ENCODE measurements around the gene GANAB. TPM values are rescaled to one million over a fixed set of nuclear protein-coding genes. Genes with fewer than 3 reads are reported as not detected.

The GANAB gene
- total and polyA plus RNA-seq, 4 donors = 45.2 to 209 (median 148) TPM

- 92% methylated on average over 13 of the region's 13 CpGs for WGBS
- Histone ChIP-seq H3K27ac (ENCODE audit: low read depth in 1 of 2, low read length in 2 of 2) (no peak overlapping the region), H3K9me3 (ENCODE audit: control insufficient read depth in 4 of 4, low read length in 3 of 4) (no peaks in the 10 kb centered on the region), H3K4me3 (ENCODE audit: low read depth in 1 of 3, low read length in 3 of 3) (no peak overlapping the region), H3K36me3 (ENCODE audit: control insufficient read depth in 4 of 4, insufficient read depth in 3 of 4, low read depth in 1 of 4, low read length in 3 of 4) (peaks cover 2 to 12% (median 7%) of the 10 kb centered on the region in 4 donors), H3K9ac (ENCODE audit: low read depth in 1 of 2, low read length in 2 of 2) (no peak overlapping the region), H3K4me1 (ENCODE audit: control insufficient read depth in 4 of 4, insufficient read depth in 4 of 4, low read length in 3 of 4) (peaks cover 12 to 51% (median 34%) of the 10 kb centered on the region in 4 donors), H3K27me3 (ENCODE audit: control insufficient read depth in 4 of 4, insufficient read depth in 4 of 4, low read length in 3 of 4) (no peaks in the 10 kb centered on the region)
- DNase-seq (ENCODE audit: low spot score) = no peak
- TF ChIP-seq FOXA1 (IDR thresholded peaks at IDR 0.05) = no peak
- TF ChIP-seq RXRA (IDR thresholded peaks at IDR 0.05) = no peak
- no peak for TF ChIP-seq RAD21 (IDR thresholded peaks at IDR 0.05)
- TF ChIP-seq EGR1 (IDR thresholded peaks at IDR 0.05; ENCODE audit: low read depth in 2 of 2) = no peak
- no peak for TF ChIP-seq NR2F2 (IDR thresholded peaks at IDR 0.05)
- TF ChIP-seq, protein P1, sequence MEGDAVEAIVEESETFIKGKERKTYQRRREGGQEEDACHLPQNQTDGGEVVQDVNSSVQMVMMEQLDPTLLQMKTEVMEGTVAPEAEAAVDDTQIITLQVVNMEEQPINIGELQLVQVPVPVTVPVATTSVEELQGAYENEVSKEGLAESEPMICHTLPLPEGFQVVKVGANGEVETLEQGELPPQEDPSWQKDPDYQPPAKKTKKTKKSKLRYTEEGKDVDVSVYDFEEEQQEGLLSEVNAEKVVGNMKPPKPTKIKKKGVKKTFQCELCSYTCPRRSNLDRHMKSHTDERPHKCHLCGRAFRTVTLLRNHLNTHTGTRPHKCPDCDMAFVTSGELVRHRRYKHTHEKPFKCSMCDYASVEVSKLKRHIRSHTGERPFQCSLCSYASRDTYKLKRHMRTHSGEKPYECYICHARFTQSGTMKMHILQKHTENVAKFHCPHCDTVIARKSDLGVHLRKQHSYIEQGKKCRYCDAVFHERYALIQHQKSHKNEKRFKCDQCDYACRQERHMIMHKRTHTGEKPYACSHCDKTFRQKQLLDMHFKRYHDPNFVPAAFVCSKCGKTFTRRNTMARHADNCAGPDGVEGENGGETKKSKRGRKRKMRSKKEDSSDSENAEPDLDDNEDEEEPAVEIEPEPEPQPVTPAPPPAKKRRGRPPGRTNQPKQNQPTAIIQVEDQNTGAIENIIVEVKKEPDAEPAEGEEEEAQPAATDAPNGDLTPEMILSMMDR (IDR thresholded peaks at IDR 0.05; ENCODE audit: low read depth, low read length, missing input control) = no peak
- no peak for TF ChIP-seq SP1 (IDR thresholded peaks at IDR 0.05)
- TF ChIP-seq, protein P2, sequence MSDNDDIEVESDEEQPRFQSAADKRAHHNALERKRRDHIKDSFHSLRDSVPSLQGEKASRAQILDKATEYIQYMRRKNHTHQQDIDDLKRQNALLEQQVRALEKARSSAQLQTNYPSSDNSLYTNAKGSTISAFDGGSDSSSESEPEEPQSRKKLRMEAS (IDR thresholded peaks at IDR 0.05) = no peak
- TF ChIP-seq FOXA2 (IDR thresholded peaks at IDR 0.05) = no peak
- no peak for TF ChIP-seq TAF1 (conservative IDR thresholded peaks at IDR 0.05)
- no peak for TF ChIP-seq YY1 (IDR thresholded peaks at IDR 0.05)
Measured at GRCh38 chr11:62603072-62603408, 43.4 kb downstream of the GANAB start.

DNA sequence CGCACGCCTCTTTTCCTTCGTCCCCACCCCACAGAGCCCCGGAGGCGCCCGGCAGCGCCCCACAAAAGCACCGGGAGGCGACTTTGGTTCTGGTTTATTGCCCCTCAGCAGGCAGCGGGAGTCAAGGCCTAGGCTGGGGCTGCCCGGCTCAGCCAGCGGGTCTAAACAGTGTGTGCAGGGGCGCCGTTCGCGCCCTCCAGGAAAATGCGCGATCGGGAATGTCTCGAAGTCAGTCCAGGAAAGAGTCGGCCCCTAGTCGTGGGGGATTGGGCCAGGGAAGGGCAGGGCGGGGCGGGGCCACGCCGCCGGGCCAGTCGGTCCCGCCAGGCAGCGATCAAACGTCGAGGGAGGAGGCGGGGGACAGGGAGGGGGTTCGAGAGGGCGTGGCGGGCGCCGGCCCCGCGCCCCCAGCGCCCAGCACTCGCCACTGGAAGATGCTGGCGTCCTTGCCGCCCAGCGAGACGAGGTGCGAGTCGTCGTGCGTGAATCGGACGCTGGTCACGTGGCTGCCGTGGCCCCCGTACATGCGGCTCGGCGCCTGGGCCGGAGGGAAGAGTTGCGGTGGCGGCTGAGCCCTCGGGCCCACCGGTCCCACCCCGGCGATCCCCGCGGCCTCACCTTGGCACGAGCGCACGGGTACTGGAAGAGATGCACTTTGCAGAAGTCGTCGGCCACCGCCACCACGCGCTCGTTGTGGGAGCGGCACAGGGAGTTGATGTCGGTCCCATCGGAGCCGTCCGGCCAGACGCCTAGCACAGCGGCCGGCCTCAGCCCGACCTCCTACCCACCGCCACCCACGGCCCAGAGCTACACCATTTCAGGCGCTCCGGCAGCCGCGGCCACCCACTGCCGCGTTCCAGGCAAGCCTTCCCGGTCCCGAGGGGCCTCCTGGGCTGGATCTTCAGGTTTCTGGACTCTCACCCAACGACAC lies 44.0 kb downstream of the GANAB start:
- H3K36me3 ChIP-seq (ENCODE audit: control insufficient read depth in 4 of 4, insufficient read depth in 3 of 4, low read depth in 1 of 4, low read length in 3 of 4) = peaks cover 2 to 19% (median 13%) of the 10 kb centered on the region in 4 donors
- peak; percentile 69 for DNase-seq (ENCODE audit: low spot score)
- H3K4me1 ChIP-seq (ENCODE audit: control insufficient read depth in 4 of 4, insufficient read depth in 4 of 4, low read length in 3 of 4) = peaks cover 10 to 45% (median 30%) of the 10 kb centered on the region in 4 donors
- H3K9ac ChIP-seq (ENCODE audit: low read depth in 1 of 2, low read length in 2 of 2) = no peak overlapping the region
- H3K4me3 ChIP-seq (ENCODE audit: low read depth in 1 of 3, low read length in 3 of 3) = peak overlapping the region; percentile 42 to 58 (median 48)
- 29% methylated on average over 96 of the region's 96 CpGs for WGBS
- TF ChIP-seq NR2F2 (IDR thresholded peaks at IDR 0.05) (peak; percentile 2), GABPA (IDR thresholded peaks at IDR 0.05 in 1 of 2, conservative IDR thresholded peaks at IDR 0.05 in 1 of 2) (no peak), JUND (IDR thresholded peaks at IDR 0.05) (no peak), SP1 (IDR thresholded peaks at IDR 0.05) (peak; percentile 38), TAF1 (conservative IDR thresholded peaks at IDR 0.05) (no peak)
- TF ChIP-seq, protein P1 (IDR thresholded peaks at IDR 0.05; ENCODE audit: low read depth, low read length, missing input control) = no peak
- no peaks in the 10 kb centered on the region for H3K27me3 ChIP-seq (ENCODE audit: control insufficient read depth in 4 of 4, insufficient read depth in 4 of 4, low read length in 3 of 4)
- peak overlapping the region; percentile 89 to 90 for H3K27ac ChIP-seq (ENCODE audit: low read depth in 1 of 2, low read length in 2 of 2)
- no peaks in the 10 kb centered on the region for H3K9me3 ChIP-seq (ENCODE audit: control insufficient read depth in 4 of 4, low read length in 3 of 4)
